ENCODE results near the gene COMMD7. TPM values are rescaled to one million over a fixed set of nuclear protein-coding genes. Genes with fewer than 3 reads are reported as not detected.

The COMMD7 gene
- total and polyA plus RNA-seq, 9 of the 15 experiments (the other 6 are each of a cell fraction or from before 2014, with no cell fraction given), result 11.9 to 69.1 (median 34.7) TPM

DNA sequence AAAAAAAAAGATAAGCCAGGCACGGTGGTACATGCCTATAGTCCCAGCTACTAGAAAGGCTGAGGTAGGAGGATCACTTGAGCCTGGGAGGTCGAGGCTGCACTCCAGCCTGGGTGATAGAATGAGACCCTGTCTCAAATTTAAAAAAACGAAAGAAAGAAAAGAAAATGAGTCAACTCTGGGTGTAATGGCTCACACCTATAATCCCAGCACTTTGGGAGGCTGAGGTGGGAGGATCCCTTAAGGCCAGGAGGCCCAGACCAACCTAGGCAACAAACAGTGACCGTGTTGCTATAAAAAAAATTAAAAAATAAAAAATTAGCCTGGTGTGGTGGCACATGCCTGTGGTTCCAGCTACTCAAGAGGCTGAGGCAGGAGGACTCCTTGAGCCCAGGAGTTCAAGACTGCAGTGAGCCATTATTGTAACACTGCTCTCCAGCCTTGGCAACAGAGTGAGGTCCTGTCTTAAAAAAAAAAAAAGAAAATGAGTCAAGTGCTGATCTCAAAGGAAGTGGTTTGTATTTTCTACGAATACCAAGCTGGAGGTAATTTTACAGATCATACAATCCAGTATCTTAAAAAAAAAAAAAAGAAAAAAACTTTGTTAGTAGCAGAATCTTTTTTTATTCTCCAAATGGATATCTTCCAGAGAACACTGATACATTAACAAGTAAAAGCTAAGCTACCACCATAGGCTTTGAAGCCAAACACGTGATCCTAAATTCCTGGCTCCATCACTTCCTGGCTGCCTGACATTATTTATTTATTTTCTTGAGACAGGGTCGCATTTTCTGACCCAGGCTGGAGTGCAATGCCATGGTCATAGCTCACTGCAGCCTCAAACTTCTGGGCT, 5.7 kb downstream of the COMMD7 start:
- no peak for ATAC-seq
- H4K20me1 ChIP-seq (replicated peaks; ENCODE audit: control insufficient read depth, insufficient read depth, low read length), result no peaks in the 10 kb centered on the region
- peaks cover 14% of the 10 kb centered on the region; the same call in 2 of the 3 replicates for H3K79me2 ChIP-seq (ENCODE audit: control insufficient read depth, insufficient read depth, low read length)
- ChIA-PET CTCF (ENCODE audit: low intra/inter-chr PET ratio) (no interaction called here), POLR2A (interaction anchor here (0.8 kb wide), 1 partner anchor 28 kb away, joined by 4 read pairs; no protein-coding TSS in a partner anchor)
- H3K4me3 ChIP-seq, result no peak overlapping the region
- H3K36me3 ChIP-seq (ENCODE audit: control insufficient read depth, insufficient read depth, low read length), result peaks cover 5% of the 10 kb centered on the region; the same call in 2 of the 3 replicates
- WGBS (ENCODE audit: insufficient coverage, low coverage, missing lambda C conversion rate), result 65% methylated on average over 7 of the region's 7 CpGs
- H2AFZ ChIP-seq (ENCODE audit: low read depth, low read length), result no peak overlapping the region
- in situ Hi-C loops (cut with MboI) (no loop called here), intact Hi-C loops (cut with micrococcal nuclease) (no loop called here)
- H3K27me3 ChIP-seq (ENCODE audit: control insufficient read depth in 2 of 2, insufficient read depth in 2 of 2, low read length in 2 of 2), result no peaks in the 10 kb centered on the region
- TF ChIP-seq XRCC5 (IDR thresholded peaks at IDR 0.05; ENCODE audit: low read depth, low read length) (no peak), ZNF384 (IDR thresholded peaks at IDR 0.05; ENCODE audit: low read depth, low read length) (0 out of 2 replicates have a peak, but pooled peaks have one; percentile 19), U2AF1 (optimal IDR thresholded peaks at IDR 0.05; ENCODE audit: low read depth, low read length) (no peak)
- TF ChIP-seq, protein P1, sequence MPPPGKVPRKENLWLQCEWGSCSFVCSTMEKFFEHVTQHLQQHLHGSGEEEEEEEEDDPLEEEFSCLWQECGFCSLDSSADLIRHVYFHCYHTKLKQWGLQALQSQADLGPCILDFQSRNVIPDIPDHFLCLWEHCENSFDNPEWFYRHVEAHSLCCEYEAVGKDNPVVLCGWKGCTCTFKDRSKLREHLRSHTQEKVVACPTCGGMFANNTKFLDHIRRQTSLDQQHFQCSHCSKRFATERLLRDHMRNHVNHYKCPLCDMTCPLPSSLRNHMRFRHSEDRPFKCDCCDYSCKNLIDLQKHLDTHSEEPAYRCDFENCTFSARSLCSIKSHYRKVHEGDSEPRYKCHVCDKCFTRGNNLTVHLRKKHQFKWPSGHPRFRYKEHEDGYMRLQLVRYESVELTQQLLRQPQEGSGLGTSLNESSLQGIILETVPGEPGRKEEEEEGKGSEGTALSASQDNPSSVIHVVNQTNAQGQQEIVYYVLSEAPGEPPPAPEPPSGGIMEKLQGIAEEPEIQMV (tag; conservative IDR thresholded peaks at IDR 0.05; ENCODE audit: low read depth), result no peak
- H3K9ac ChIP-seq (ENCODE audit: insufficient read depth in 1 of 2, low read depth in 2 of 2, low read length in 2 of 2), result no peak overlapping the region
- no peaks in the 10 kb centered on the region for H3K9me1 ChIP-seq (ENCODE audit: control insufficient read depth, insufficient read depth, low read length)
- H3K27ac ChIP-seq (ENCODE audit: extremely low read depth, low read depth, low read length), result no peak overlapping the region
- no peak overlapping the region for H3K4me2 ChIP-seq (ENCODE audit: insufficient read depth, low read length)
- no TSS peak for BruUV-seq (replicated peaks)
- no peak for DNase-seq (ENCODE audit: extremely low read depth in 1 of 4, low spot score in 3 of 4)
- no peaks in the 10 kb centered on the region for H3K9me3 ChIP-seq (replicated peaks; ENCODE audit: control insufficient read depth, insufficient read depth, low read depth, low read length)
- no peak for FAIRE-seq
- peaks cover 8 to 9% of the 10 kb centered on the region in 2 experiments; a peak in 4 of 5 replicates for H3K4me1 ChIP-seq (replicated peaks in 1 of 2; ENCODE audit: control insufficient read depth in 2 of 2, insufficient read depth in 2 of 2, low read length in 2 of 2)
